NCI-H345 treated with DMSO at 0.1 percent for 48 hours (cell line): ENCODE measurements around the gene NRG3.

Source experiments
- DNase-seq: peaks from one replicate; lab custom pipeline; 2025; ENCODE audit not compliant: unreplicated experiment; lab: John Stamatoyannopoulos, UW

The NRG3 gene

DNA sequence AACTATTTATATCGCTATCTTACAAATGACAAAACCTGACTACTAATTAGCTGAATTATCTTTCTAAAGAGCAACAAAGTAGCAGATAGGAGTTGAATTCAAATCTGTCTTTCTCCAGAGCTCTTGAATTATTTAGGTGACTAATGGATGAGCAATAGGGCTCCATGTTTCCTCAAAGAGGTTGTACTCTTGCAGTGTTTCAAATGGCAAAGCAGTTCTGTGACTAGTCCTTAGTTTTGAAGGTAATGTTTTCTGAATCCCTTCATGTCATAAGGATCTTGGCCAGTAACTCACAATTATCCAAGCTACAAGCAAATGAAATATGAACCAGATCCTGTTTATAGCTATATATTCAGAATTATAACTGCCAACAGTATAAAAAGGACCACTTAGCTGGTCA lies 999.7 kb downstream of the NRG3 start:
- no peak for DNase-seq

DNA sequence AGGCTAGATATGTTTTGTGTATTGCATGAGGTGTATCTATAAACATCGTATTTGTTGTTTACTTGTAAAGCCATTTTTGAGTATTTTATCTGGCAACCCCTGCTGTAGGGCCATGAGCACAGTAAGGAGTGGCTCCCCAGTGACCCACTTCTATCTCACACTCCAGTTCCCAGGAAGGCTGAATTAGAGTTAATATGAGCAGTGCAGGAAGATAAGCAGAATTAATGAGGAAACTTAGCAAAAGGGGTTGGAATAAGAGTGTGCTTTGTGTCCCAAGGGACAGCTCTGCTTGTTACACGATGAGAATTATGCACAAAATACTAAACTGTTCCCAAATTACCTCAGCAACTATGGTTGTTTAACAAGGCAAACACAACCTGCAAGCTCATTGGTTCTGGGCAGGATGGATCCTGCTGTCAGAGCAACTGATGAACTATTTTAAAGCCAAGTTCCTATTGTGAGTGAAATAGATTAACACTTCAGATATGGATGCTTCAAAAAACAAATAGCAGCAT lies 1005.8 kb downstream of the NRG3 start:
- no peak for DNase-seq

DNA sequence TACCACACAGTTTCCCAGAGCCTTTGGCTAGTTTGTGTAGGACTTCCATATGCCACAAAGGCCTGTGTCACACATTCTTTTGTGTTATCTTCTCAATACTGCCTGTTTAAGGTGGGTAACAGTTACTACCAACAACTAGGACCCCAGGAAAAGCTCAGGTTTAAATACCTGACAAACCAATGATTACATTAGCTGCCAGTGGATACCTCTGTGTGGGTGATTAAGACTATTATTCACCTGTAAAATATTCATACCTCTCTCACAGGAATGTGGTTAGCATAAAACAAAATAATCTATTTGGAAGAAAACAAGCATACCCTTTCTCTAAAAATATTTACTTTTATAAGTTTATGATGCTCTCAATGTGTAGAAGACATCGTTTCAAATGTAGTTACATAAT lies 1007.7 kb downstream of the NRG3 start:
- DNase-seq = no peak

DNA sequence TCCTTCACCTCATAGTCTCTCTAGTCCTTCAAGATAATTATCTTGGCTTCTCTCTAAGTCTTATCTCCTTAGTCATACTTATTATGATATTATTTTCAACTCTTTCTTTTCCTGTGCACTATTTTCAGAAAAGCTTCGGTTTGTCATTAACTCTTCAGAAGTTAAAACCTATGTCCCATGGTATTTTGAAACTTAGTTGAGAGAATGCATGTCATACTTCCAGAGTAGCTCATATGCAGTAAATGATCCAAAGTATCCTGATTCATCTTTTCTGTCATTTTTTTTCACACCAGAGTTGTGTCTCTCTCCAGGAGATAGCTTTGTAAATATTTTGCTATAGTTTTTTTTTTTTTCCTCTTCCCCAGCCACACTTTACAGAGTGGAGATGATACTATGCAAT lies 1008.6 kb downstream of the NRG3 start:
- DNase-seq = no peak

GRCh38 chr10:82887488-82887887 lies 1012.5 kb downstream of the NRG3 start:
- peak; percentile 48 for DNase-seq

DNA sequence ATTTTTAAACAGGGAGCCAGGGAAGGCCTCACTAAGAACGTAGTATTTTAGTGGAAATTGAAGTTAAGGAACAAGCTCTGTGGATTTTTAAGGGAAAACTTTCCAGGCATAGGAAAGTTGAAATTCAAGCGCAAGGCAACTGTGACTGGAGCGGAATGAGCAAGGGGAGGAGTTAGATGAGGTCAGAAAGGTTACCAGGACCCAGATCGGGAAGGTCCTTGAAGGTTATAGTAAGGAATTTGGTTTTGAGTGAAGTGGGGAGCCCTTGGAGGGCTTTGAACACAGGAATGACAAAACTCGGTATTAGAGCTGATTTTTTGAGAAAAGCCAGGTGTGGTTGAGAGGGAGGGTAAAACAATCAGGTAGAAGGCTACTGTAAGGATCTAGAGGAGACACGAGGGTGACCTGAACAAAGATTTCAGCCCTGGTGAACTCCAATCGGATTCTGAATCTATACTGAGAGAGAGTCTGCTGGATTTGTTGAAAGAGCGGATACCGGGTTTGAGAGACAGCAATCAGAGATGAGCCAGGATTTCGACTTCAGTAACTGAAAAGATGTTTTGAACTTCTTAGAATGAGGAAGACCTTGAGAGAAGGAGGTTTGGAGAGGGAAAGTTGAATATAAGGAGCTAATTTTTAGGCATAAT lies 1013.9 kb downstream of the NRG3 start:
- DNase-seq = no peak

GRCh38 chr10:82889728-82890127 lies 1014.7 kb downstream of the NRG3 start:
- no peak for DNase-seq

- no peak for DNase-seq
Measured at GRCh38 chr10:82890573-82890972, 1015.6 kb downstream of the NRG3 start.

GRCh38 chr10:82908096-82908495 lies 1033.1 kb downstream of the NRG3 start:
- DNase-seq = no peak

GRCh38 chr10:82908751-82909150 lies 1033.8 kb downstream of the NRG3 start:
- no peak for DNase-seq

DNA sequence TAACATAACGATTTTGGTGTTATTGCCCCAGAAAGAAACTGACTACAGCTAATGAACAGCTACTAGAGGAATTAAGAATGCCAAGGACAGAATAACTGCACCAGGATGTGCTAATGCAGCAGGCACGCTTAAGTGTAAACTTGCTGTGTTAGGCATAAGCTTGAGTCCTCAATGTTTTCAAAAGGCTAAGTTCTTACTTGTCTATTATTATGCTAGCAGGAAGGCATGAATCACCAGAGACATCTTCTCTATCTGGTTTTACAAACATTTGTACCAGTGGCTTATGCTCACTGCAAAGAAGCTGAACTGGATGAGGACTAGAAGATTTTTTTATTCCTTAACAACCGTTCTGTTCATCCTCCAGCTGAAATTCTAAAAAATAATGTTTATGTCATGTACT lies 1035.3 kb downstream of the NRG3 start:
- no peak for DNase-seq

GRCh38 chr10:82914655-82915136 lies 1039.7 kb downstream of the NRG3 start:
- DNase-seq = no peak

DNA sequence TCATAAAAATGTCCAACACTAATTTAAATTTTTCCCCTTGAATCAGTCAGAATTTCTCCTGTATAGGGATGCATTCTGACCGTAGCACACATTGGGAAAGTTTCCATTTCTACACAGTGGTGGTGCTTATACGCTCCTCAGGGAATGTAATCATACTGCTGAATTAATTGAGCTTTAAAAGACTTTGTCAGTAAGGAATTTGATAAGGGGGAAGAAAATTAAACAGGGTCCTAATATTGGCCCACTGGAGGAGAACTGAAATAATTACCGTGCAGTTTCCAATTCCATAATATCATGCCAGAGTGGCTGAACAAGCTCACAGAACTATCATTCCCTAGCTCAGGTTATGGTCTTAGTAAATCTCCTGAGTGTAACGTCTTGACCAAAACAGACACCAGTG lies 1041.9 kb downstream of the NRG3 start:
- no peak for DNase-seq

DNA sequence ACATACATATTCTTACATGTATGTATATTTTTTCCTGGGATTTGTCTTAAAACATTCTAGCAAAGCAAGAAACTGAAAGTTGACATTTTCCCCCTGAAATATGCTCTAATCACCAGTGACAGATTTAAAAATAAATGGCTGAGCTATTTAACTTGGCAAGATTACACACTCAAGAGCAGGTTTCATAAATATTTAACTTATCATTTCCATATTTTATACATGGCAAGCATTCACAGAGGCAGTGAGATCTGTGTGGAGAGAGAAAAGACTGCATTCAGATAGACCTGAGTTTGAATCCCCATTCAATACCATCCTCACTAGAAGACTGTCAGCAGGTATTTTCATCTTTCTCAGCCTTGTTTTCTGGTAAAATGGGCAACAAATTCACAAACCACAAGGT lies 1043.0 kb downstream of the NRG3 start:
- DNase-seq = no peak

- no peak for DNase-seq
Measured at GRCh38 chr10:82922046-82922445, 1047.1 kb downstream of the NRG3 start.

GRCh38 chr10:82922755-82923154 lies 1047.8 kb downstream of the NRG3 start:
- DNase-seq = no peak

DNA sequence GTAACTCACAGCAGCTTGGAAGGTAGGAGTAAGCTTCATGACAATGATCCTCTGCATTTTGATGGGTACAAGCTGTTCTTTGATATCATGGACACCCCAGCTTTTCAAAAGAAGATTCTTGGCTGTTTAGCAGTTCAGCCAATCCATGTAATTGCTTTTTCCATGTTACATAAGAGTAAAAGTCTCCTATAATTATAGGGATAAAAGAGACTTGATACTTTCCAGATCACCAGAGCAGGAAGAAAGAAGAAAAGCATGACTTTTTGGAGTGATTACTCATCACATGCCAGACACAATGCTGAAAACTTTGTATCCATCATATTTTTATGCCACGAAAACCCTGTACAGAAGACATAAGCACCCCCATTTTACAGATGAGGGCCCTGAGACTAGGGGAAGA lies 1049.7 kb downstream of the NRG3 start:
- DNase-seq = no peak

GRCh38 chr10:82925547-82925946 lies 1050.6 kb downstream of the NRG3 start:
- DNase-seq = no peak

DNA sequence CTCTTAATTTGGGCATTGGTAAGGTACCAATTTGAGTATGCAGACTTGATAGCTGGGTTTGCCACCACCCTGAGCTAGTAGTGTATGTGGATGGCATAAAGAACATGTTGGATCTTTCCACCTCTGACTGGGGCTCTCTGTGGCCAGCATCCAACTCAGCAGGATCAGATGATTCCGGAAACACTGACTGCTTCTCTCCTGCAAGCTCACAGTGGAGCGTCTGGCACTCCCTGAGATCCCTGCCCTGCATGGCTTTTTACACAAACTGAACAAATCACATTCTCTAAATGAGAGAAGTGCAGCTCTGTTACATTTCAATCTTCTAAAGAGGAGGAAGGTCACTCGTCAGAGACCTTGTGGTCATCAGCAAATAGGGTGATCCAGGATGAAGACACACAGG lies 1057.5 kb downstream of the NRG3 start:
- no peak for DNase-seq

DNA sequence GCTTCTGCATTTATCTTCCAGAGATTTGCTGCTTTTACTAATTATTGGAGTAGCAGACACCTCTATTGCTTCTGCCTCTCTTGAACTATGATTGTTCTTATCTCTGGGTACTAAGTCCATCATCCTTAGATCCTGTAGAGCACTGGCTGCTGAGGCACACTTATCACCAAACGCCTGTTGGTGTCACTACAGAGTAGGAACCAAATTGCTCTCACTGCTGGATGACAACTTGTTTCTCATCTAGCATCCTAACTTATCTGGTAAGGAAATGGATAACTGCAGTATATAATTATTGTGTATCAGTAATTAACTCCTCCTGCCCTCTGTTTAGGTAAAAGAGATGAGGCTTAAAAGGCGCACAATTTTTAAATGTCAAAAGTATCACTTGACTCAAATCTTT lies 1059.4 kb downstream of the NRG3 start:
- DNase-seq = no peak

- no peak for DNase-seq
Measured at GRCh38 chr10:82934947-82935346, 1060.0 kb downstream of the NRG3 start.

DNA sequence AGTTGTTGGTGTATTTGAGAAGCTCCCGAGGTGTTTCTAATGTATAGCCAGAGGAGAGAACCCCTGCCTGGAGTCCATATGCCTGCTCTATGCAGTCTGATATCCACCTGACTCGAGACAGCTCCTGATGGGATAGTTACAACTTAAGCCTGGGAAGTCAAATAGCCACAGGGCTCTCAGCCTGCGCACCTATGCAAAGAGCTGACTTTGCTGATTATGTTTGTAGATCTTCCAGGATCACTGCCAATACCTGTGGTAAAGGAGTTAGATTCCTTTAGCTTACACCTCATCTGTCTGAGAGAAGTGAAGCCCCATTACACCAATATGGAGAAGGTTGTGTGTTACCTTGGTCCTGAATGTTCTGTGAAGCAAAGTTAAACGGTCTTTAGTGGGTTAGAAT lies 1063.3 kb downstream of the NRG3 start:
- DNase-seq = no peak
